Cardiac fibroblast (primary cell): ENCODE results near the gene GTF2I.

Source experiments
- DNase-seq, 2 donors: peaks; one replicate each; pipeline versions ENCODE4 v3.0.0 to v3.0.0-alpha.2; 2010; ENCODE audit warnings: low read depth in 2 of 2
- H3K4me3 ChIP-seq, 2 donors: replicated peaks in 1 of 2; 1 replicate in 1 of 2; 2 replicates in 1 of 2; pipeline ENCODE4 v1.5.1; 2011; ENCODE audit warnings: low read depth in 2 of 2, low read length in 2 of 2, mild to moderate bottlenecking in 2 of 2, moderate library complexity in 1 of 2
- CTCF ChIP-seq: IDR thresholded peaks from one replicate; pipeline ENCODE4 v1.5.1; 2011; ENCODE audit warnings: low read depth, mild to moderate bottlenecking, low read length, inconsistent platforms

Gene GTF2I

GRCh38 chr7:74653686-74654181 is 3.8 kb upstream of the GTF2I start:
- no peak for DNase-seq
- no peak for TF ChIP-seq CTCF
- H3K4me3 ChIP-seq: no peak overlapping the region

- TF ChIP-seq CTCF: no peak
- DNase-seq: no peak
- H3K4me3 ChIP-seq: no peak overlapping the region
Measured at GRCh38 chr7:74654811-74655210, 2.7 kb upstream of the GTF2I start.

- TF ChIP-seq CTCF: no peak
- DNase-seq: no peak
- no peak overlapping the region for H3K4me3 ChIP-seq
Measured at GRCh38 chr7:74655324-74655723, 2.2 kb upstream of the GTF2I start.

GRCh38 chr7:74655768-74656440 is 1.6 kb upstream of the GTF2I start:
- peak in 1 of 2 donors; percentile 11 for DNase-seq
- no peak for TF ChIP-seq CTCF
- peak overlapping the region; percentile 67 to 76 for H3K4me3 ChIP-seq

- peak overlapping the region; percentile 67 to 76 for H3K4me3 ChIP-seq
- TF ChIP-seq CTCF: no peak
- peak; percentile 25 to 32 for DNase-seq
Measured at GRCh38 chr7:74656441-74656836, 1.1 kb upstream of the GTF2I start.

GRCh38 chr7:74656837-74657691 is 454 bp upstream of the GTF2I start:
- DNase-seq: peak; percentile 97 to 98
- peak overlapping the region; percentile 67 to 76 for H3K4me3 ChIP-seq
- peak; percentile 10 for TF ChIP-seq CTCF
